ENCODE results near the gene RBM19.
A peak's percentile ranks its signal among the peaks of the same experiment; 100 is the strongest.

The RBM19 gene

DNA sequence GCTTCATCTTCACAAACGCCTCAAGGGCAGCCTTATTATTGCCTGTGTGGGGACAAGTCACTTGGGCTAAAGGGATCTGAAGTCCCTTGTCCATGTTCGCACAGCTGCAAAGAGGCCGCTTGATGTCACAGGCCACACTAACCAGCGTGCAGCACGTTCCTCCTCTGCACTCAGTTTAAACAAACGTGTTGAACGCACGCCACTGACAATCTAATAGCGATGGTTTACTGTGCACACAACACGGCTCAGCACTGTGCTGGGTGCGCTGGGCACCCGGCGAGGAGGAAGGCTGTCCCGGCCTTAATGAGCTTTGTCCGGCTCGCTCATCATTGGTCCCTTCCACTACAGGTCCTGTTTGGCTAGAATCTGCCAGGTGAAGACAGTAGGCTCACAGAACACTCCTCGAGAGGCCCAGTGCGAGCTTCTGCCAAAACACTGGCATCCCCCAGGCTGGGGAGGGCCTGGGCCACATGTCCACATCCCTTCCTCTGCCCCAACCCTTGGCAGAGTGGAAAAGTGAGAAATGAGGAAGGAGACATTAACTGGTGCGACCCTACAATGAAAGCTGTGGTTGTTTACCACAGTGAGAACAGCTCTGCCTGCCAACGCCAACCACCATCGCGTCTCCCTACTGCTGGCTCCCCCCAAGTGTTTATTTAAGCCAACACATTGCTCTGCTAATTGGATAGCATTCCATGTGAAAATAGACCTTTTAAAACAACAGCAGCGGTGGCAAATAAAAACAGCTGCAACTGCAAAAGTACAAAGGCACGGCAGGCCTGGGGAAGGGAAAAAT lies 113.2 kb downstream of the RBM19 start:
- Histone ChIP-seq H3K27me3 (ENCODE audit: insufficient read depth, poor library complexity, severe bottlenecking) (no peaks in the 10 kb centered on the region), H3K27ac (replicated peaks) (peak overlapping the region; percentile 50), H3K4me3 (replicated peaks; ENCODE audit: insufficient read depth, low read length) (no peak overlapping the region)
- TF ChIP-seq, protein P1, sequence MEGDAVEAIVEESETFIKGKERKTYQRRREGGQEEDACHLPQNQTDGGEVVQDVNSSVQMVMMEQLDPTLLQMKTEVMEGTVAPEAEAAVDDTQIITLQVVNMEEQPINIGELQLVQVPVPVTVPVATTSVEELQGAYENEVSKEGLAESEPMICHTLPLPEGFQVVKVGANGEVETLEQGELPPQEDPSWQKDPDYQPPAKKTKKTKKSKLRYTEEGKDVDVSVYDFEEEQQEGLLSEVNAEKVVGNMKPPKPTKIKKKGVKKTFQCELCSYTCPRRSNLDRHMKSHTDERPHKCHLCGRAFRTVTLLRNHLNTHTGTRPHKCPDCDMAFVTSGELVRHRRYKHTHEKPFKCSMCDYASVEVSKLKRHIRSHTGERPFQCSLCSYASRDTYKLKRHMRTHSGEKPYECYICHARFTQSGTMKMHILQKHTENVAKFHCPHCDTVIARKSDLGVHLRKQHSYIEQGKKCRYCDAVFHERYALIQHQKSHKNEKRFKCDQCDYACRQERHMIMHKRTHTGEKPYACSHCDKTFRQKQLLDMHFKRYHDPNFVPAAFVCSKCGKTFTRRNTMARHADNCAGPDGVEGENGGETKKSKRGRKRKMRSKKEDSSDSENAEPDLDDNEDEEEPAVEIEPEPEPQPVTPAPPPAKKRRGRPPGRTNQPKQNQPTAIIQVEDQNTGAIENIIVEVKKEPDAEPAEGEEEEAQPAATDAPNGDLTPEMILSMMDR (IDR thresholded peaks at IDR 0.05; ENCODE audit: insufficient read depth, low read length) = no peak
- TF ChIP-seq GABPA (IDR thresholded peaks at IDR 0.05; ENCODE audit: low read depth) (no peak), POLR2AphosphoS5 (IDR thresholded peaks at IDR 0.05; ENCODE audit: low read depth) (0 out of 2 replicates have a peak, but pooled peaks have one; percentile 37), SPI1 (IDR thresholded peaks at IDR 0.05; ENCODE audit: borderline replicate concordance, low read depth) (peak; percentile 54; the same call in 1 of the 2 replicates)
- TF ChIP-seq, protein P2, sequence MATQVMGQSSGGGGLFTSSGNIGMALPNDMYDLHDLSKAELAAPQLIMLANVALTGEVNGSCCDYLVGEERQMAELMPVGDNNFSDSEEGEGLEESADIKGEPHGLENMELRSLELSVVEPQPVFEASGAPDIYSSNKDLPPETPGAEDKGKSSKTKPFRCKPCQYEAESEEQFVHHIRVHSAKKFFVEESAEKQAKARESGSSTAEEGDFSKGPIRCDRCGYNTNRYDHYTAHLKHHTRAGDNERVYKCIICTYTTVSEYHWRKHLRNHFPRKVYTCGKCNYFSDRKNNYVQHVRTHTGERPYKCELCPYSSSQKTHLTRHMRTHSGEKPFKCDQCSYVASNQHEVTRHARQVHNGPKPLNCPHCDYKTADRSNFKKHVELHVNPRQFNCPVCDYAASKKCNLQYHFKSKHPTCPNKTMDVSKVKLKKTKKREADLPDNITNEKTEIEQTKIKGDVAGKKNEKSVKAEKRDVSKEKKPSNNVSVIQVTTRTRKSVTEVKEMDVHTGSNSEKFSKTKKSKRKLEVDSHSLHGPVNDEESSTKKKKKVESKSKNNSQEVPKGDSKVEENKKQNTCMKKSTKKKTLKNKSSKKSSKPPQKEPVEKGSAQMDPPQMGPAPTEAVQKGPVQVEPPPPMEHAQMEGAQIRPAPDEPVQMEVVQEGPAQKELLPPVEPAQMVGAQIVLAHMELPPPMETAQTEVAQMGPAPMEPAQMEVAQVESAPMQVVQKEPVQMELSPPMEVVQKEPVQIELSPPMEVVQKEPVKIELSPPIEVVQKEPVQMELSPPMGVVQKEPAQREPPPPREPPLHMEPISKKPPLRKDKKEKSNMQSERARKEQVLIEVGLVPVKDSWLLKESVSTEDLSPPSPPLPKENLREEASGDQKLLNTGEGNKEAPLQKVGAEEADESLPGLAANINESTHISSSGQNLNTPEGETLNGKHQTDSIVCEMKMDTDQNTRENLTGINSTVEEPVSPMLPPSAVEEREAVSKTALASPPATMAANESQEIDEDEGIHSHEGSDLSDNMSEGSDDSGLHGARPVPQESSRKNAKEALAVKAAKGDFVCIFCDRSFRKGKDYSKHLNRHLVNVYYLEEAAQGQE (IDR thresholded peaks at IDR 0.05; ENCODE audit: insufficient replicate concordance, low read depth) = no peak
- peak in 1 of 2 experiments; percentile 54 for DNase-seq (ENCODE audit: low read depth in 1 of 2, low spot score in 1 of 2)

DNA sequence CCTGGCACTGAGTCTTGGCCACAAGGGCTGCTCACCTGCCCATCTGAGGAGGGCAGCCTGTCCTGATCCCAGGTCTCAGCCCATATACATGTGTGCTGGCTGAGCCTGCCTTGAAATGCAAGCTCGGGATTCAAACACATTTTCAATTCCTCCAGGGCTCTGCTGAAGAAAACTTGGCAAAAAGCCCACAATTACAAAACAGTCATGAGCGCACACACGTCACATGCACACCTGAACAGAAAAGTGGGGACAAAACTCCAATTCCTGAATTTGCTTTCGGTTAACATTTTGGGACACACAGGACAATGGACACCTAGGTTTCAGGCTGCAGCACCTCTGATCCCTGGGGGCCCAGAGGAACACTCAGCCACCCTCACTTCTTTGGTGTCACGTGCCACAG lies 113.9 kb downstream of the RBM19 start:
- Histone ChIP-seq H3K27ac (replicated peaks) (no peak overlapping the region; the same call in none of the 2 replicates), H3K27me3 (ENCODE audit: insufficient read depth, poor library complexity, severe bottlenecking) (no peaks in the 10 kb centered on the region), H3K4me3 (replicated peaks; ENCODE audit: insufficient read depth, low read length) (no peak overlapping the region)
- TF ChIP-seq SPI1 (IDR thresholded peaks at IDR 0.05; ENCODE audit: borderline replicate concordance, low read depth) (no peak), GABPA (IDR thresholded peaks at IDR 0.05; ENCODE audit: low read depth) (no peak), POLR2AphosphoS5 (IDR thresholded peaks at IDR 0.05; ENCODE audit: low read depth) (no peak)
- TF ChIP-seq, protein P2 (IDR thresholded peaks at IDR 0.05; ENCODE audit: insufficient replicate concordance, low read depth) = no peak
- TF ChIP-seq, protein P1 (IDR thresholded peaks at IDR 0.05; ENCODE audit: insufficient read depth, low read length) = no peak
- no peak for DNase-seq (ENCODE audit: low read depth in 1 of 2, low spot score in 1 of 2)

DNA sequence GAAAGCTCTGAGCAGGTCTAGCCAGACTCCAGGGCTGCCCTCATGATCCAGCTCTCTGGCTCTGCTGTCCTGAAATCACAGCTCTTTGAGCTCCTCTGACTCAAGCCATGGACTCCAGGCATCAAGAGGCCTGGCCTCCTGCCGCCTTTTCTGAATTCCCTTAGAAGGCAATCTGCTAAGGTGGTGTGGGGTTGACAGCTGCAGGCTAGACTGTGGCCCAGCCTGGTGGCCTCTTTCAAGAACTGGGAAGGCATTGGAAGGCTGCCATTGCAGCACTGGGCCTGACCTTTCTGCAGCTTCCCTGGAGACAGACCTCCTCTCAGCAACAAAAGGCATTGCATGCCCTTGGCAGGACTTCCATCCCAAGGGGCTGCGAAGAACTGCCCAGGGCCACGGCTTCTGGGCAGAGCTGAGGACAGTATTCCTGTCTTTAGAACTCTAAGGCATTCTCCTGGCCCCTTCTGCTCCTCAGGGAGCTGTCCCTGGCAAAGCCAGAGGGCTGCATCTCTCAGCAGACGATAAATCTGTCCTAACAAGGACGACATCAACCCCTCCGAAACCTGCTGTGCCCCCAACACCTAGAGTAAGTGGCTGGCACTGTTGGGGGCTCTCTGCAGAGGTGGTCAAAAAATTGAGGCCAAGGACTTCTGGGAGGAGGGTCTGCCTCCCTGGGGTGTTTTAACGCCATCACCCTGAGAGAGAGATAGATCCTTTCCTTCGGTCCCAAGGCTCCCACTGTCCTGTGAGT lies 115.6 kb downstream of the RBM19 start:
- TF ChIP-seq, protein P1 (IDR thresholded peaks at IDR 0.05; ENCODE audit: insufficient read depth, low read length) = no peak
- no peak for TF ChIP-seq POLR2AphosphoS5 (IDR thresholded peaks at IDR 0.05; ENCODE audit: low read depth)
- H3K27me3 ChIP-seq (ENCODE audit: insufficient read depth, poor library complexity, severe bottlenecking) = no peaks in the 10 kb centered on the region
- DNase-seq (ENCODE audit: low read depth in 1 of 2, low spot score in 1 of 2) = no peak
- H3K27ac ChIP-seq (replicated peaks) = no peak overlapping the region
- H3K4me3 ChIP-seq (replicated peaks; ENCODE audit: insufficient read depth, low read length) = no peak overlapping the region

Data from HL-60 (cell line).